Body of pancreas (tissue), 4 donors: ENCODE results near the gene KIF15.

Experiments used
- POLR2A ChIP-seq, 3 donors: fragments of 450-650 bp; IDR thresholded peaks; one replicate each; pipeline ENCODE4 v1.6.1; 2016; ENCODE audit warnings: antibody characterized with exemption in 3 of 3, mild to moderate bottlenecking in 2 of 3
- TF ChIP-seq, protein P1 (sequence below), 7 experiments: fragments of 450-650 bp in 4 of 7; fragments of 200-600 bp in 3 of 7; sonication (generic) in 3 of 7; IDR thresholded peaks; one replicate each; pipeline ENCODE4 v1.5.1; 2016 to 2019; ENCODE audit warnings: antibody characterized with exemption in 7 of 7

DNA sequence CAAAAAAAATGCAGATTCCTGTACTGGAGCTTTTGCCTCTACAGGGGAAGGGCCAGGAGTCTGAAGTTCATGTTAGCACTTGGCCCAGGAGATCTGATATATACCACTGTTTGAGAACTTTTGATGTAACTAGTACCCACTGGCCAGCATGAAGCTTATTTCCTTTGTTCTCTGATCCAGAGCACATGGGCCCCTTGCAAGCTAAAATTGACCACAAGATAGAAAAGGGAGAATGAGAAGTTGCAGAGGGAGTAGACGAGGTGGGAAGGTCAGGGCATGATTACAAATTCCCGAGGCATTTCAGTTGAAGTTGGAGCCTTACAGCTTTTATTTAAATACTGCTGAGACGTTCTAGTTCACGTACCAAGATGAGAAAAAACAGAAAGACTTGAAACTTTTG, 141.0 kb downstream of the KIF15 start:
- TF ChIP-seq, protein P1, sequence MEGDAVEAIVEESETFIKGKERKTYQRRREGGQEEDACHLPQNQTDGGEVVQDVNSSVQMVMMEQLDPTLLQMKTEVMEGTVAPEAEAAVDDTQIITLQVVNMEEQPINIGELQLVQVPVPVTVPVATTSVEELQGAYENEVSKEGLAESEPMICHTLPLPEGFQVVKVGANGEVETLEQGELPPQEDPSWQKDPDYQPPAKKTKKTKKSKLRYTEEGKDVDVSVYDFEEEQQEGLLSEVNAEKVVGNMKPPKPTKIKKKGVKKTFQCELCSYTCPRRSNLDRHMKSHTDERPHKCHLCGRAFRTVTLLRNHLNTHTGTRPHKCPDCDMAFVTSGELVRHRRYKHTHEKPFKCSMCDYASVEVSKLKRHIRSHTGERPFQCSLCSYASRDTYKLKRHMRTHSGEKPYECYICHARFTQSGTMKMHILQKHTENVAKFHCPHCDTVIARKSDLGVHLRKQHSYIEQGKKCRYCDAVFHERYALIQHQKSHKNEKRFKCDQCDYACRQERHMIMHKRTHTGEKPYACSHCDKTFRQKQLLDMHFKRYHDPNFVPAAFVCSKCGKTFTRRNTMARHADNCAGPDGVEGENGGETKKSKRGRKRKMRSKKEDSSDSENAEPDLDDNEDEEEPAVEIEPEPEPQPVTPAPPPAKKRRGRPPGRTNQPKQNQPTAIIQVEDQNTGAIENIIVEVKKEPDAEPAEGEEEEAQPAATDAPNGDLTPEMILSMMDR (IDR thresholded peaks at IDR 0.05), result no peak
- no peak for TF ChIP-seq POLR2A (IDR thresholded peaks at IDR 0.05)
